ELF-1 (cell line): ENCODE data around the gene VTCN1.
A peak's percentile ranks its signal among the peaks of the same experiment; 100 is the strongest.
"Not testable (repeated sequence)": the region's sequence is repeated elsewhere in the genome, so short reads cannot be mapped to it uniquely, and the experiment has no call there.

ENCODE experiments used
- DNase-seq: peaks from one replicate; pipeline ENCODE4 v3.0.0-alpha.2; 2016; ENCODE audit warnings: low read depth, low spot score

Gene VTCN1, protein sequence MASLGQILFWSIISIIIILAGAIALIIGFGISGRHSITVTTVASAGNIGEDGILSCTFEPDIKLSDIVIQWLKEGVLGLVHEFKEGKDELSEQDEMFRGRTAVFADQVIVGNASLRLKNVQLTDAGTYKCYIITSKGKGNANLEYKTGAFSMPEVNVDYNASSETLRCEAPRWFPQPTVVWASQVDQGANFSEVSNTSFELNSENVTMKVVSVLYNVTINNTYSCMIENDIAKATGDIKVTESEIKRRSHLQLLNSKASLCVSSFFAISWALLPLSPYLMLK

DNA sequence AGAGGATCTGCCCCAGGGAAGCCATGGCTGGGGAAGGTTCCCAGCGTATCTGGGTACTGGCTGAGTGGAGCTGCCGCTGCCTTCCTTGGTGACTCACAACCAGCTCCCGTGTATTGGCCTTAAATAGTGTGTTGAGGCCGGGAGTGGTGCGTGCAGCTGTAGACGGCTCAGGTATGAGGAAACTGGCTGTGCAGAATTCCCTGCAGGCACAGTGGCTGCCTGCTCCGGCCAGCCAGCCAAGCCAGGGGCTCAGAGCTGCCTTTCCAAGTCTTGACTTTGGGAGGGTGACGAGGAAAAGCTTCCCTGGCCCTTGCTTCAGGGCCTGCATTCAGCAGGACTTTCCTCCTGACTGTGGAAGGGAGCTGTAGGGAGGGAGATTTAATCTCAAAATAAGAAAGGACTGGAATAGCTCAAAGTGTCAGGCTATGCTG, at the start of gene VTCN1:
Gene VTCN1, minus strand, starts transcription at position 97 of the 431 bp plus-strand sequence. Its CDS starts 72 bp downstream, at position 25.
- DNase-seq: peak; percentile 93

DNA sequence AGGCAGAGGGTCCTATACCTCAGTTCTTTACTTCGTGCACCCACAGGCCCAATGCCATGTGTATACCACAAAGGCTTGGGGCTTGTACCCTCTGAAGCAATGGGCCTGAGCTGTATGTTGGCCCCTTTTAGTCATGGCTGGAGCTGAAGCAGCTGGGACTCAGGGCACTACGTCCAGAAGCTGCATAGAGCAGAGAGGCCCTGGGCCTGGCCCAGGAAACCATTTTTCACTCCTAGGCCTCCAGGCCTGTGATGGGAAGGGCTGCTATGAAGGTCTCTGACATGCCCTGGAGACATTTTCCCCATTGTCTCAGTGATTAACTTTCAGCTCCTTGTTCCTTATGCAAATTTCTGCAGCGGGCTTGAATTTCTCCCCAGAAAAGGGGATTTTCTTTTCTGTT, 48.1 kb upstream of the VTCN1 start:
- no peak for DNase-seq

DNA sequence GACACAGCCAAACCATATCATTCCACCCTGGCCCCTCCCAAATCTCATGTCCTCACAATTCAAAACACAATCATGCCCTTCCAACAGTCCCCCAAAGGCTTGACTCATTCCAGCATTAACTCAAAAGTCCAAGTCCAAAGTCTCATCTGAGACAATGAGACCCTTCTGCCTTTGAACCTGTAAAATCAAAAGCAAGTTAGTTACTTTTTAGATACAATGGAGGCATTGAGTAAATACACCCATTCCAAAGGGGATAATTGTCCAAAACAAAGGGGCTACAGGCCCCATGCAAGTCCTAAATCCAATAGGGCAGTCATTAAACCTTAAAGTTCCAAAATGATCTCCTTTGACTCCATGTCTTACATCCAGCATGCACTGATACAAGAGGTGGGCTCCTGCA, 47.3 kb upstream of the VTCN1 start:
- DNase-seq: not testable (repeated sequence)

- no peak for DNase-seq
Observed at GRCh38 chr1:117257291-117257690, 46.6 kb upstream of the VTCN1 start.

DNA sequence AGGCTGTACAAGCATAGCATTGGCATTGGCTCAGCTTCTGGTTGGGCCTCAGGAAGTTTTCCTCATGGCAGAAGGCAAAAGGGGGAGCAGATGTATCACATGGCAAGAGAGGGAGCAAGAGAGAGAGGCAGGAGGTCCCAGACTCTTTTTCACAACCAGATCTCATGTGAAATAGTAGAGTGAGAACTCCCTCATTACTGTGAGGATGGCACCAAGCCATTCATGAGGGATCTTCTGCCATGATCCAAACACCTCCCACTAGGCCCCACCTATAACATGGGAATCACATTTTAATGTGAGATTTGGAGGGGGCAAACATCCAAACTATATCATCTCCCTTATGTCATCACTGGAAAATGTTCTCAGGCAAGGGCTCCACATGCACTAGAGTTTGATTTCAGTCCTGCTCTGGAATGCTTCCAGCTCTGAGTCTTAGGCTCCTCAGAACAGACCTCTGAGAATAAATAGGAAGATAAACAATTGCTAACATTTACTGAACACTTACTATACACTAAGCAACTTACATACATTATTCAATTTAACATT, 39.4 kb upstream of the VTCN1 start:
- no peak for DNase-seq

GRCh38 chr1:117244971-117245370, 34.2 kb upstream of the VTCN1 start:
- no peak for DNase-seq

DNA sequence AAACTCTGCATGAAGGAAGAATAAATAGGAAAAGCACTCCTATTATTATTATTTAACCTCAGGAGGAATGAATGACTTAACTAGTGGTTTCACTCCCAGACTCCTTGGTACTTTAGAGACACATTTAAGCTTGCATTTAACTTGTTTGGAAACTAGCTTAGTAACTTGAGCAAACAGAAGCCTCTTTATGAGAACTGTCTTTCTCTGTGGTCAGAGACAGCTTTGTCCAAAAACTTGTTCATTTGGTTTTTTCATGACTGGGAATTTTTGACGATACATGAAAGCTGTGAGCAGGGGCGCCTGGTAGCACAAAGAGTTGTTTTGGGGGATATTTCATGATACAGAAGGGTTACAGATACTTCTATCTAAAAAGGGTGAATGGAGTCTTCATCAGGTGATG, 33.6 kb upstream of the VTCN1 start:
- no peak for DNase-seq

GRCh38 chr1:117241512-117241911, 30.8 kb upstream of the VTCN1 start:
- DNase-seq: no peak

DNA sequence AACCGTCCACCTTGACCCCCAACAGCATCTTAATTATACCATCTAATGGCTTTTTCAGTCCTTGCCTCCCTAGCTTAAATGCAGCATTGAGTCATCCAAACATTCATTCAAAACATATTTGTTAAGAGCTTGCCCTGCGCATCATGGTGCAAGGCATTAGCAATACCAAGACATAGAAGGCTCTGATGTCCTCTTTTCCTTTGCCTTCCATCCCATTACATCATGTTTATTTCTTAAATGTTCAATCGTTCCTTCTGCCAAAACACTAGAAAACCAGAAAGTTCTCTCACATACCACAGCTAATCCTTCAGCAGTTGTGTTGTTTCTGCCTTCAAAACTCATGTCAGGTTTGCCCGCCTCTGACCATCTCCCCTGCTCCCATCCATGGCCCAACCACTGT, 29.8 kb upstream of the VTCN1 start:
- no peak for DNase-seq

DNA sequence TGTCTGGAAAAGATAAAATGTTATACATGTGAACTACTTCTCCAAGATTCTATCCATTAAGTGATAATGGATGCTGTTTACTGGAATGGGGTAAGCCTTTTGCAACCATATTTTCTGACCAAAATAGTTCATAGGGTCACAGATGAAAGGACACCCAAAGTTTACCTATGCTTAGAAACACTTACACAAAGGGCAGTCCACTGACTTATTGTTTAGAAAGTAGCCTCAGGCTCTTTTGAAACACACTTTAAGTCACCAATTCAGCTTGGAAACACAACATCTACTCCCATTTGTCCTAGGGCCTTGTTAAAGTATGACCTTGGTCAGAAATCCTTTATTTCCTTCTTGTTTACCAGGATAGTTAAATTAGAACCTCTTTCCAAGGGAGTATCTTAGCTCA, 28.7 kb upstream of the VTCN1 start:
- DNase-seq: no peak

DNA sequence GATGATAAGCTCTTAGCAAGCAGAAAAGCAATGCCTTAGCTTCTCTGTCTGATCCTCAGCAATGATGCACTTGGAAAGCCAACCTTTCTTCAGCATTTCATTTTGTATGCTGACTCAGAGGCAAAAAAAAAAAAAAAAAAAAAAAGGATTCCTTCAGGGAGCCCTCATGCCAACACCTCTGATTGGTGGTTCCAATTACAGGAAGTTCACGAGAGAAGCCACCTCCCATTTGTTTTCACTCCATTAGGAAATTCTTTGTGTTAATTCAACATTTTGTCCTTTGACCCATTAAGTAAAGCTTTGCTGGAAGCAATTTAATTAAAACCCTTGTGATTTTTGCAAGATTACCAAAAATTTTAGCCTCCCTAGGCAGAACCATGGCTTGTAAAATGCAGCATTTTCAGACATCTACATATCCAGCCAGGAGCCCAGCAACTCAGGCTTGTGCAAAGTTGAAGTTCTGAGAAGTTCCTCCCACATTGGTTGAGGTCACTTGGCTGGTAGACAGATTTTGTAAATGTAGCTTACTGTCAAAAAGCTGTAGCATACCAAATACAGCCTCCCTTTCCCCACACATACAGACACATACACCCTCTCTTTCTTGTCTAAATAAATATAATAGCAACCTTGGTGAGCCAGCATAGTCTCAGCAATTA, 27.1 kb upstream of the VTCN1 start:
- DNase-seq: peak; percentile 8

DNA sequence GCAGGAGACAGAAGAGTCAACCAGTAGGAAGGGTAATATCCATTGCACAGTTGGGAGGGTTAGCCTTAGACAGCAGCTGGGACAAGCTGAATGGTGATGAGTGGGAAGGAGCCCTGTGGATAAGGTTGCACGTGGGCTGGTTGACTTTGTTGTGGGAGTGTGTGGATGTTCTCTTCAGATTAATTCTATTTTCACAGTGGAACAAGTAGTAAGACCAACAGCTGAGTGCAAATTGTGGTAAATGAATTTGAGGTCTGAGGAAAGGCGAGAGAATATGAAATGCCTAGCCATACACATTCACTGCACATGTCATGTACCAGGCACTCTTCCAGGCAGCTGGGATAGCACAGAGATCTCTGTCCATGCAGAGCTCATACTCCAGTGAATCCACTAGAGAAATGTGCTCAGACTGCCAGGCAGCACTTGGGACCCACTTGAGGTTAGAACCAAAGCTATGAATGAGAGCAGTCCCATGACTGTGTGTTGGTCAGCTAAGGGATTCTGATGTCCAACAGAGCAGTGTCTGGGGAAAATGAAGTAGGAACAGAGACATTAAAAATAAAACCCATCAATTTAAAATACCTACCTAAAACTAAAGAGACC, 25.2 kb upstream of the VTCN1 start:
- DNase-seq: no peak

- no peak for DNase-seq
Observed at GRCh38 chr1:117232531-117232930, 21.8 kb upstream of the VTCN1 start.

- DNase-seq: no peak
Observed at GRCh38 chr1:117231748-117232373, 21.1 kb upstream of the VTCN1 start.

- DNase-seq: no peak
Observed at GRCh38 chr1:117231312-117231711, 20.6 kb upstream of the VTCN1 start.

DNA sequence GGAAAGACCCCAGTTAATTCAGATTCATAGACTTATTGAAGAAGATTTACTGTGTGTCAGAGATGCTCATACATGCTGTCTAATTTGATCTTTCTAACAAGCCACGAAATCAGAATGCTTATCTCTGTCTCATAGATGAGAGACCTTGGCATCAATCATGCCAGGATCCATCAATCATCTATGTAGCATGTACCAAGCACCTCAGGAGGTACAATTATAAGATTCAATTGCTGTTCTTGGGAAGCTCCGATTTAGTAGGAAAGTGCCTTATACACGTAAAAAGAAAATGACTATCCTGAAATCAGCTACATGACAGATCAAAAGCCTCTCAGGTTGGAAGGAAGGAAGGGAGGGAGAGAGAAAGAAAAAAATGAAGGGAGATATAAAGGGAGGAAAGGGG, 18.5 kb upstream of the VTCN1 start:
- DNase-seq: no peak

- no peak for DNase-seq
Observed at GRCh38 chr1:117225931-117226330, 15.2 kb upstream of the VTCN1 start.

- no peak for DNase-seq
Observed at GRCh38 chr1:117216718-117217117, 6.0 kb upstream of the VTCN1 start.

DNA sequence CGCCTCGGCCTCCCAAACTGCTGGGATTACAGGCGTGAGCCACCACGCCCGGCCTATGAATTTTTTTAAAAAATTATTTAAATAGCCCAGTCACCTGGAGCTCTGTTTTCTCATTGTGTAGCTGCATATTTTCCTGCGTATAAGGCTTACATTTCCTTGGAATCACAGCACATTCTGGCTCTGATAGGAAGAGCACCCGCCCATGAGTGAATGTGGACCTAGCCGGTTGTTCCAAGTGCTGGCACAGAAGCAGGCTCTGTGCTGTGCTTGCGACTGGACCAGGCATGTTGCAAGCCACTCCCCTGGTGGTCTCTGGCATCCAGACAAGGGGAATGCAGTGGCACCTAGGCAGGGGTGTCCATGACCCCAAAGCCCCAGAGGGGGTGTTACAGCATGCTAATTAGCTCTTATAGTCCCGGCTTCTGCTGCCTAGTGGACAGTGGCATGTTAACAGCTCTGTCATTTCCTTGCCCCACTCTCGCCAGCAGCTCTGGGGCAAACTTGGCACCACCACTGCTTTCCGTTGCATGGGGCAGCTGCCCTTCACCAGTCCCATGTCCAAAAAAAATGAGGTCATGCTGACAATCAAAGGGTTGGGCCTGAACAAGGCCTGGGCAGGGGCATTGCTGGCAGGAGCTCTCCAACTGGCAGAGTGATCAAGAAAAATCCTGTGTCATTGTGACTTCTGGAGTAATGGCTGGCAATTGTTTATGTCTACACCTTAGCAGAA, 5.2 kb upstream of the VTCN1 start:
- no peak for DNase-seq

DNA sequence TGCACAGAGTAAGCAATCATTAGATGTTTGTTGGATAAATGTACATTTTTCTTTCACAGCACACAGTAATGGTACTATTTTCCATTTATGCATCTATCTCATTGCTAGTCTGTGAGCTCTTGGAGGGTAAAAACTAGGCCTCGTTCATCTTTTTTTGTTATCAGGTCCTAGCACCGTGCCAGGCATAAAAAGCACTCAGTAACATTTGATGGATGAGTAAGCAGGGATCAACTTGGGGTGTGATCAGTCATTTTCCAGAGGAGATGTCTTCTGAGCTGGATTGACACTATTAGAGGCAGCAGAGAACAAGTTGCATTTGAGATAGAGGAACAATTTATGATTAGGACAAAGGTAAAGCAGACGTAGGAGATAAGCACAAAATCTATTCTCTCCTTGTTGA, 4.3 kb upstream of the VTCN1 start:
- DNase-seq: no peak

- no peak for DNase-seq
Observed at GRCh38 chr1:117213046-117213445, 2.3 kb upstream of the VTCN1 start.

DNA sequence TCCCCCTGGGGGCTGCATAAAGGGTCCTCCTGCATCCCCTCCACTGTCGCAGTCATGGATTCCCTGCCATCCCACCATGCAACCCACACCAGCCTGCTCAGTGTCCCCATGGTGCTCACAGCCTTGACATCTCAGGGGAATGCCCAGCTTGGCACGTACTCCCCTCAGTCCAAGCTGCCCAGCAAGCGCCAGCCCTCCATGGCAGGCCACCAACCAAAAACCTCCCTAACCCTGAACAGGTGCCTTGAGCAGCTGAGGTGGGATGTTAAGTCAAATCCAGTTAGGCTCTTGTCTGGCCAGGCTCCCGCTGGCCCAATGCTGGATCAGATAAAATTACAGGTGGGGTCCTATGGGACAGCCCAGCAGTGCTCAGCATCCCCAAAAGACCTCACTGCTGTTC, 341 bp downstream of the VTCN1 start:
- no peak for DNase-seq
